Measurements from ENCODE around the gene PFN4. TPM values are rescaled to one million over a fixed set of nuclear protein-coding genes. Genes with fewer than 3 reads are reported as not detected.
"Not testable (repeated sequence)": the region's sequence is repeated elsewhere in the genome, so short reads cannot be mapped to it uniquely, and the experiment has no call there.

Gene PFN4
- total RNA-seq, 3 donors from 2014 or later (not counting 1 experiment from before 2014, with no cell fraction given), result not detected

DNA sequence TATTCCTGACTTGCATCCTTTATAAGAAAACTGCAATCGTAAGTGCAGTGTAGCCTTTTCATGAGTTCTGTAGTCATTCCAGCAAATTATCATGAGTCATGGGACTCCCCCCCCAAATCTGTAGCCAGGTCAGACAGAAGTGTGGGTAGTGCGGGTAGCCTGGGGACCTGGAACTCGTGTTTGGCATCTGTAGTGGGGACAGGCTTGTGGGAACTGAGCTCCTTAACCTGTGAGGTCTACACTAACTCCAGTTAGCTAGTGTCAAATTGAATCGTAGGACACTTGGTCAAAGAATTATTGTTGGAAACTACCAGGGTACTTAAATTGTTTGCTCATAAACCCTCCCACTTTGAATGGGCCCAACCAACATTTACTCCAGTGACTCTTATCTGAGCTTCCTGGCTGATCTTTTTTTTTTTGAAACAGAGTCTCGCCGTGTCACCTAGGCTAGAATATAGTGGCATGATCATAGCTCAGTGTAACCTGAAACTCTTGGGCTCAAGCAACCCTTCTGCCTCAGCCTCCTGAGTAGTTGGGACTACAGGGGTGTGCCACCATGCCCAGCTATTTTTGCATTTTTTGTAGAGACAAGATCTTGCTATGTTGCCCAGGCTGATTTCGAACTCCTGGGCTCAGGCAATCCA, 12.4 kb downstream of the PFN4 start:
- no peaks in the 10 kb centered on the region for H3K9me3 ChIP-seq (ENCODE audit: control insufficient read depth, insufficient read depth, low read length)

DNA sequence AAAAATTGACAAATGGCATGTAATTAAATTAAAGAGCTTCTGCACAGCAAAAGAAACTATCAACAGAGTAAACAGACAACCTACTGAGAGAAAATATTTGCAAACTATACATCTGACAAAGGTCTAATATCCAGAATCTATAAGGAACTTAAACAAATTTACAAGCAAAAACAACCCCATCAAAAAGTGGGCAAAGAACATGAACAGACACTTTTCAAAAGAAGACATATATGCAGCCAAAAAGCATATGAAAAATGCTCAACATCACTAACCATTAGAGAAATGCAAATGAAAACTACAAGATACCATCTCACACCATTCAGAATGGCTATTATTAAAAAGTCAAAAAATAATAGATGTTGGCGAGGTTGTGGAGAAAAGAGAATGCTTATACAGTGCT, 13.7 kb downstream of the PFN4 start:
- H3K27me3 Mint-ChIP-seq (ENCODE audit: low read depth in 2 of 2); H3K4me3 ChIP-seq (ENCODE audit: low read length); H3K27ac ChIP-seq (ENCODE audit: low read length); ATAC-seq; H3K4me3 Mint-ChIP-seq; DNase-seq; H3K27me3 ChIP-seq (ENCODE audit: control insufficient read depth, insufficient read depth, low read length); H3K4me1 Mint-ChIP-seq; H3K9me3 ChIP-seq (ENCODE audit: control insufficient read depth, insufficient read depth, low read length); H3K27ac Mint-ChIP-seq; H3K36me3 Mint-ChIP-seq; H3K36me3 ChIP-seq (ENCODE audit: control insufficient read depth, insufficient read depth, low read length); intact Hi-C loops (cut with micrococcal nuclease); H3K9me3 Mint-ChIP-seq; H3K4me1 ChIP-seq (ENCODE audit: control insufficient read depth, insufficient read depth, low read length): not testable (repeated sequence)
- 100% methylated on average over 1 of the region's 1 CpG for WGBS (ENCODE audit: insufficient coverage)

More for the DNA sequence above, 12.4 kb downstream of the PFN4 start:
- Histone ChIP-seq H3K4me3 (ENCODE audit: low read length) (no peak overlapping the region), H3K4me1 (ENCODE audit: control insufficient read depth, insufficient read depth, low read length) (no peaks in the 10 kb centered on the region), H3K36me3 (ENCODE audit: control insufficient read depth, insufficient read depth, low read length) (no peaks in the 10 kb centered on the region), H3K27me3 (ENCODE audit: control insufficient read depth, insufficient read depth, low read length) (no peaks in the 10 kb centered on the region), H3K27ac (ENCODE audit: low read length) (no peak overlapping the region)
- DNase-seq (no peak), ATAC-seq (no peak)
- TF ChIP-seq, protein P1, sequence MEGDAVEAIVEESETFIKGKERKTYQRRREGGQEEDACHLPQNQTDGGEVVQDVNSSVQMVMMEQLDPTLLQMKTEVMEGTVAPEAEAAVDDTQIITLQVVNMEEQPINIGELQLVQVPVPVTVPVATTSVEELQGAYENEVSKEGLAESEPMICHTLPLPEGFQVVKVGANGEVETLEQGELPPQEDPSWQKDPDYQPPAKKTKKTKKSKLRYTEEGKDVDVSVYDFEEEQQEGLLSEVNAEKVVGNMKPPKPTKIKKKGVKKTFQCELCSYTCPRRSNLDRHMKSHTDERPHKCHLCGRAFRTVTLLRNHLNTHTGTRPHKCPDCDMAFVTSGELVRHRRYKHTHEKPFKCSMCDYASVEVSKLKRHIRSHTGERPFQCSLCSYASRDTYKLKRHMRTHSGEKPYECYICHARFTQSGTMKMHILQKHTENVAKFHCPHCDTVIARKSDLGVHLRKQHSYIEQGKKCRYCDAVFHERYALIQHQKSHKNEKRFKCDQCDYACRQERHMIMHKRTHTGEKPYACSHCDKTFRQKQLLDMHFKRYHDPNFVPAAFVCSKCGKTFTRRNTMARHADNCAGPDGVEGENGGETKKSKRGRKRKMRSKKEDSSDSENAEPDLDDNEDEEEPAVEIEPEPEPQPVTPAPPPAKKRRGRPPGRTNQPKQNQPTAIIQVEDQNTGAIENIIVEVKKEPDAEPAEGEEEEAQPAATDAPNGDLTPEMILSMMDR (IDR thresholded peaks at IDR 0.05), result no peak
- intact Hi-C loops (cut with micrococcal nuclease), result no loop called here
- H3K36me3 Mint-ChIP-seq, result peaks cover 2% of the 10 kb centered on the region
- H3K4me3 Mint-ChIP-seq, result no peak overlapping the region
- no peaks in the 10 kb centered on the region for H3K27me3 Mint-ChIP-seq (ENCODE audit: low read depth in 2 of 2)
- peaks cover 2 to 3% of the 10 kb centered on the region in 2 donors for H3K9me3 Mint-ChIP-seq
- no peak overlapping the region for H3K27ac Mint-ChIP-seq
- H3K4me1 Mint-ChIP-seq, result no peaks in the 10 kb centered on the region
- WGBS (ENCODE audit: insufficient coverage), result 91% methylated on average over 7 of the region's 7 CpGs

DNA sequence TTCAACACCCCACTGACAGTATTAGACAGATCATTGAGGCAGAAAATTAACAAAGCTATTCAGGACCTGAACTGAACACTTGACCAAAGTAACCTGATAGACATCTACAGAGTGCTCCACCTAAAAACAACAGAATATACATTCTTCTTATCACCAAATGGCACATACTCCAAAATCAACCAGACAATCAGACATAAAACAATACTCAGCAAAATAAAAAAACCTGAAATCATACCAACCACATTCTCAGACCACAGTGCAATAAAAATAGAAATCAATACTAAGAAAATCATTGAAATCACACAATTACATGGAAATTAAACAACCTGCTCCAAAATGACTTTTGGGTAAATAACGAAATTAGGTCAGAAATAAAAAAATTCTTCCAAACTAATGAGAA, 15.8 kb downstream of the PFN4 start:
- Mint-ChIP-seq H3K36me3 (peaks cover 7% of the 10 kb centered on the region), H3K27ac (no peak overlapping the region), H3K4me3 (no peak overlapping the region), H3K9me3 (peaks cover 2 to 6% of the 10 kb centered on the region in 2 donors), H3K27me3 (ENCODE audit: low read depth in 2 of 2) (no peaks in the 10 kb centered on the region), H3K4me1 (no peaks in the 10 kb centered on the region)
- Histone ChIP-seq H3K4me1 (ENCODE audit: control insufficient read depth, insufficient read depth, low read length) (no peaks in the 10 kb centered on the region), H3K9me3 (ENCODE audit: control insufficient read depth, insufficient read depth, low read length) (no peaks in the 10 kb centered on the region), H3K27me3 (ENCODE audit: control insufficient read depth, insufficient read depth, low read length) (no peaks in the 10 kb centered on the region), H3K27ac (ENCODE audit: low read length) (no peak overlapping the region), H3K4me3 (ENCODE audit: low read length) (no peak overlapping the region), H3K36me3 (ENCODE audit: control insufficient read depth, insufficient read depth, low read length) (no peaks in the 10 kb centered on the region)
- ATAC-seq, result no peak
- intact Hi-C loops (cut with micrococcal nuclease), result no loop called here
- TF ChIP-seq, protein P1 (IDR thresholded peaks at IDR 0.05), result no peak
- DNase-seq, result no peak
- WGBS (ENCODE audit: insufficient coverage), result no CpG with 5 or more reads among the region's 1 CpG

DNA sequence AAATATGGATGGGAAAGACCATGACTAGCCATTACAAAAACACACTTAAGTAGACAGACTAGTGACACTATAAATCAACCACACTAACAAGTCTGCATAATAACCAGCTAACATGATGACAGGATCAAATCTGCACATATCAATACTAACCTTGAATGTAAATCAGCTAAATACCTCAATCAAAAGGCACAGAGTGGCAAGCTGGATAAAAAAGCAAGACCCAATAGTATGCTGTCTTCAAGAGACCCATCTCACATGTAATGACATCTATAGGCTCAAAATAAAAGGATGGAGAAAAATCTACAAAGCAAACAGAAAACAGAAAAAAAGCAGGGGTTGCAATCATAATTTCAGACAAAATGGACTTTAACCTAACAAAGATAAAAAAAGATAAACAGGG, 16.3 kb downstream of the PFN4 start:
- Mint-ChIP-seq H3K4me1 (no peaks in the 10 kb centered on the region), H3K27ac (no peak overlapping the region), H3K9me3 (peaks cover 2 to 6% of the 10 kb centered on the region in 2 donors), H3K27me3 (ENCODE audit: low read depth in 2 of 2) (no peaks in the 10 kb centered on the region), H3K36me3 (peaks cover 7% of the 10 kb centered on the region), H3K4me3 (no peak overlapping the region)
- intact Hi-C loops (cut with micrococcal nuclease), result no loop called here
- no peaks in the 10 kb centered on the region for H3K9me3 ChIP-seq (ENCODE audit: control insufficient read depth, insufficient read depth, low read length)
- no peak for ATAC-seq
- H3K27ac ChIP-seq (ENCODE audit: low read length), result no peak overlapping the region
- H3K27me3 ChIP-seq (ENCODE audit: control insufficient read depth, insufficient read depth, low read length), result no peaks in the 10 kb centered on the region
- no peaks in the 10 kb centered on the region for H3K4me1 ChIP-seq (ENCODE audit: control insufficient read depth, insufficient read depth, low read length)
- TF ChIP-seq, protein P1 (IDR thresholded peaks at IDR 0.05), result no peak
- no peak overlapping the region for H3K4me3 ChIP-seq (ENCODE audit: low read length)
- no peaks in the 10 kb centered on the region for H3K36me3 ChIP-seq (ENCODE audit: control insufficient read depth, insufficient read depth, low read length)
- DNase-seq, result no peak

All from natural killer cell (primary cell).